GM06990 (cell line): ENCODE measurements around the gene LINC00305.

Experiments used
- DNase-seq: peaks from one replicate; pipeline ENCODE4 v3.0.0-alpha.2; 2011; ENCODE audit not compliant: insufficient read length; ENCODE audit errors: extremely low read depth
- H3K27me3 ChIP-seq: replicated peaks from 2 replicates; pipeline ENCODE4 v1.6.0; 2011; ENCODE audit warnings: low read length; ENCODE audit not compliant: control insufficient read depth, insufficient read depth
- H3K36me3 ChIP-seq: 2 replicates; pipeline ENCODE4 v1.5.1; 2011; ENCODE audit warnings: low read length; ENCODE audit not compliant: control insufficient read depth, insufficient read depth
- H3K4me3 ChIP-seq: replicated peaks from 2 replicates; pipeline ENCODE4 v1.5.1; 2011; ENCODE audit warnings: low read depth, mild to moderate bottlenecking, control low read depth, low read length
- CTCF ChIP-seq: IDR thresholded peaks from 2 replicates; pipeline ENCODE4 v1.5.1; 2011; ENCODE audit warnings: low read length, control low read depth, mild to moderate bottlenecking, inconsistent platforms; ENCODE audit not compliant: insufficient read depth, poor library complexity, severe bottlenecking

Gene LINC00305

GRCh38 chr18:64179556-64180080 is 30.7 kb upstream of the LINC00305 start:
- no peak for TF ChIP-seq CTCF
- DNase-seq = no peak
- H3K27me3 ChIP-seq = no peaks in the 10 kb centered on the region
- no peaks in the 10 kb centered on the region for H3K36me3 ChIP-seq
- no peak overlapping the region for H3K4me3 ChIP-seq

- no peaks in the 10 kb centered on the region for H3K27me3 ChIP-seq
- no peak for TF ChIP-seq CTCF
- no peaks in the 10 kb centered on the region for H3K36me3 ChIP-seq
- DNase-seq = no peak
- no peak overlapping the region for H3K4me3 ChIP-seq
Observed at GRCh38 chr18:64178860-64179259, 30.0 kb upstream of the LINC00305 start.

- H3K4me3 ChIP-seq = no peak overlapping the region
- H3K27me3 ChIP-seq = no peaks in the 10 kb centered on the region
- no peak for TF ChIP-seq CTCF
- no peaks in the 10 kb centered on the region for H3K36me3 ChIP-seq
- DNase-seq = no peak
Observed at GRCh38 chr18:64175432-64175831, 26.5 kb upstream of the LINC00305 start.

- Histone ChIP-seq H3K4me3 (no peak overlapping the region), H3K27me3 (no peaks in the 10 kb centered on the region), H3K36me3 (no peaks in the 10 kb centered on the region)
- TF ChIP-seq CTCF = no peak
- DNase-seq = no peak
Observed at GRCh38 chr18:64171576-64171975, 22.7 kb upstream of the LINC00305 start.

GRCh38 chr18:64167408-64167925 is 18.6 kb upstream of the LINC00305 start:
- H3K27me3 ChIP-seq = no peaks in the 10 kb centered on the region
- TF ChIP-seq CTCF = no peak
- no peak overlapping the region for H3K4me3 ChIP-seq
- H3K36me3 ChIP-seq = no peaks in the 10 kb centered on the region
- DNase-seq = no peak

GRCh38 chr18:64165906-64166305 is 17.0 kb upstream of the LINC00305 start:
- Histone ChIP-seq H3K4me3 (no peak overlapping the region), H3K27me3 (no peaks in the 10 kb centered on the region), H3K36me3 (no peaks in the 10 kb centered on the region)
- TF ChIP-seq CTCF = no peak
- no peak for DNase-seq
